DOHH2 (cell line): ENCODE results near the gene CCN6.

Experiments
- H3F3A ChIP-seq: fragments of 200-600 bp; sonication (generic), shearing (Covaris generic); 2 replicates; pipeline ENCODE4 v1.6.0; 2016; ENCODE audit warnings: antibody characterized with exemption, mild to moderate bottlenecking; ENCODE audit not compliant: control insufficient read depth, insufficient read depth
- H3K27ac ChIP-seq: fragments of 200-600 bp; sonication (generic); 2 replicates; pipeline ENCODE4 v1.5.1; 2014; ENCODE audit warnings: low read depth, mild to moderate bottlenecking, low read length, moderate library complexity
- H3K27me3 ChIP-seq: fragments of 200-600 bp; sonication (generic); 2 replicates; pipeline ENCODE4 v1.6.1; 2014; ENCODE audit warnings: mild to moderate bottlenecking, low read length, mixed read lengths; ENCODE audit not compliant: control insufficient read depth
- H3K36me3 ChIP-seq: fragments of 200-600 bp; sonication (generic); 2 replicates; pipeline ENCODE4 v1.6.1; 2014; ENCODE audit warnings: mild to moderate bottlenecking, low read length, moderate library complexity, mixed read lengths; ENCODE audit not compliant: control insufficient read depth
- H3K4me1 ChIP-seq: fragments of 200-600 bp; sonication (generic); 2 replicates; pipeline ENCODE4 v1.6.1; 2014; ENCODE audit warnings: mild to moderate bottlenecking, low read length, mixed read lengths; ENCODE audit not compliant: control insufficient read depth
- H3K4me2 ChIP-seq: fragments of 200-600 bp; sonication (generic); 2 replicates; pipeline ENCODE4 v1.6.0; 2014; ENCODE audit warnings: mild to moderate bottlenecking, low read length, moderate library complexity
- H3K4me3 ChIP-seq: fragments of 200-600 bp; sonication (generic); 2 replicates; pipeline ENCODE4 v1.5.1; 2014; ENCODE audit warnings: mild to moderate bottlenecking, low read length, mixed read lengths
- H3K79me2 ChIP-seq: fragments of 200-600 bp; sonication (generic); 2 replicates; pipeline ENCODE4 v1.6.1; 2014; ENCODE audit warnings: mild to moderate bottlenecking, low read length, mixed read lengths; ENCODE audit not compliant: control insufficient read depth
- H3K9me2 ChIP-seq: fragments of 200-600 bp; sonication (generic); replicated peaks from 2 replicates; pipeline ENCODE4 v1.6.1; 2014; ENCODE audit warnings: mild to moderate bottlenecking, low read length, mixed read lengths; ENCODE audit not compliant: control insufficient read depth
- H3K9me3 ChIP-seq: fragments of 200-600 bp; sonication (generic); 2 replicates; pipeline ENCODE4 v1.6.1; 2014; ENCODE audit warnings: antibody characterized with exemption, low read length, mixed read lengths; ENCODE audit not compliant: control insufficient read depth, insufficient read depth
- H4K20me1 ChIP-seq: fragments of 200-600 bp; sonication (generic); 2 replicates; pipeline ENCODE4 v1.6.0; 2014; ENCODE audit warnings: low read depth, mild to moderate bottlenecking, antibody characterized with exemption, low read length, moderate library complexity; ENCODE audit not compliant: control insufficient read depth, insufficient read depth
- CTCF ChIP-seq: fragments of 200-600 bp; sonication (generic); IDR thresholded peaks from one replicate; pipeline ENCODE4 v1.5.1; 2014; ENCODE audit warnings: antibody characterized with exemption, mild to moderate bottlenecking, low read depth, low read length; ENCODE audit not compliant: poor library complexity, severe bottlenecking
- EZH2phosphoT487 ChIP-seq: fragments of 200-600 bp; sonication (generic); IDR thresholded peaks from 2 replicates; pipeline ENCODE4 v1.6.1; 2017; ENCODE audit warnings: borderline replicate concordance, mild to moderate bottlenecking, antibody characterized with exemption, low read length, moderate library complexity, mixed read lengths

CCN6 gene

GRCh38 chr6:112058243-112059032 is 4.5 kb downstream of the CCN6 start:
- H3F3A ChIP-seq = no peaks in the 10 kb centered on the region

GRCh38 chr6:112061605-112062004 is 7.7 kb downstream of the CCN6 start:
- no peaks in the 10 kb centered on the region for H3K4me1 ChIP-seq
- no peak overlapping the region for H3K27ac ChIP-seq
- no peaks in the 10 kb centered on the region for H3F3A ChIP-seq
- no peak overlapping the region for H3K4me2 ChIP-seq
- H4K20me1 ChIP-seq = no peaks in the 10 kb centered on the region
- TF ChIP-seq CTCF (no peak), EZH2phosphoT487 (no peak)
- H3K79me2 ChIP-seq = no peaks in the 10 kb centered on the region
- no peaks in the 10 kb centered on the region for H3K9me3 ChIP-seq
- H3K36me3 ChIP-seq = no peaks in the 10 kb centered on the region
- H3K9me2 ChIP-seq = no peaks in the 10 kb centered on the region
- peaks cover 3% of the 10 kb centered on the region for H3K27me3 ChIP-seq
- no peak overlapping the region for H3K4me3 ChIP-seq

More at GRCh38 chr6:112058243-112059032, 4.5 kb downstream of the CCN6 start:
- Histone ChIP-seq H3K9me3 (no peaks in the 10 kb centered on the region), H3K79me2 (no peaks in the 10 kb centered on the region), H3K36me3 (no peaks in the 10 kb centered on the region), H3K27ac (no peak overlapping the region), H3K4me2 (no peak overlapping the region), H3K4me3 (no peak overlapping the region), H3K9me2 (no peaks in the 10 kb centered on the region), H3K27me3 (peaks cover 3% of the 10 kb centered on the region), H3K4me1 (no peaks in the 10 kb centered on the region), H4K20me1 (no peaks in the 10 kb centered on the region)
- TF ChIP-seq CTCF (no peak), EZH2phosphoT487 (no peak)

GRCh38 chr6:112062966-112063365 is 9.1 kb downstream of the CCN6 start:
- H4K20me1 ChIP-seq = no peaks in the 10 kb centered on the region
- no peak overlapping the region for H3K27ac ChIP-seq
- H3K4me2 ChIP-seq = no peak overlapping the region
- TF ChIP-seq CTCF (no peak), EZH2phosphoT487 (no peak)
- H3F3A ChIP-seq = no peaks in the 10 kb centered on the region
- no peak overlapping the region for H3K4me3 ChIP-seq
- no peaks in the 10 kb centered on the region for H3K4me1 ChIP-seq
- no peaks in the 10 kb centered on the region for H3K9me3 ChIP-seq
- peaks cover 3% of the 10 kb centered on the region for H3K27me3 ChIP-seq
- no peaks in the 10 kb centered on the region for H3K79me2 ChIP-seq
- no peaks in the 10 kb centered on the region for H3K36me3 ChIP-seq
- H3K9me2 ChIP-seq = no peaks in the 10 kb centered on the region
